WERI-Rb-1 (cell line): Measurements from ENCODE around the gene RNF20.

Source experiments
- DNase-seq: peaks from one replicate; pipeline ENCODE4 v3.0.0-alpha.2; 2020
- H3K27ac ChIP-seq: fragments of 250-450 bp; sonication (Bioruptor Pico); 2 replicates; pipeline ENCODE4 v1.5.1; 2020; ENCODE audit warnings: mild to moderate bottlenecking, moderate library complexity
- H3K27me3 ChIP-seq: fragments of 250-450 bp; sonication (Bioruptor Pico); 2 replicates; pipeline ENCODE4 v1.5.1; 2021; ENCODE audit warnings: mild to moderate bottlenecking, low read depth, moderate library complexity; ENCODE audit not compliant: insufficient read depth, severe bottlenecking
- H3K36me3 ChIP-seq: fragments of 250-450 bp; sonication (Bioruptor Pico); 2 replicates; pipeline ENCODE4 v1.5.1; 2020; ENCODE audit warnings: mild to moderate bottlenecking, moderate library complexity
- H3K4me3 ChIP-seq: 2 replicates; pipeline ENCODE4 v1.5.1; 2011; ENCODE audit warnings: low read depth, mild to moderate bottlenecking, control low read depth, low read length
- H3K9me3 ChIP-seq: fragments of 250-450 bp; sonication (Bioruptor Pico); 2 replicates; pipeline ENCODE4 v1.5.1; 2021; ENCODE audit warnings: mild to moderate bottlenecking, moderate library complexity; ENCODE audit not compliant: severe bottlenecking
- CTCF ChIP-seq: IDR thresholded peaks from 2 replicates; pipeline ENCODE4 v1.5.1; 2011; ENCODE audit warnings: low read depth, mild to moderate bottlenecking, control low read depth, inconsistent platforms, low read length

Gene RNF20

DNA sequence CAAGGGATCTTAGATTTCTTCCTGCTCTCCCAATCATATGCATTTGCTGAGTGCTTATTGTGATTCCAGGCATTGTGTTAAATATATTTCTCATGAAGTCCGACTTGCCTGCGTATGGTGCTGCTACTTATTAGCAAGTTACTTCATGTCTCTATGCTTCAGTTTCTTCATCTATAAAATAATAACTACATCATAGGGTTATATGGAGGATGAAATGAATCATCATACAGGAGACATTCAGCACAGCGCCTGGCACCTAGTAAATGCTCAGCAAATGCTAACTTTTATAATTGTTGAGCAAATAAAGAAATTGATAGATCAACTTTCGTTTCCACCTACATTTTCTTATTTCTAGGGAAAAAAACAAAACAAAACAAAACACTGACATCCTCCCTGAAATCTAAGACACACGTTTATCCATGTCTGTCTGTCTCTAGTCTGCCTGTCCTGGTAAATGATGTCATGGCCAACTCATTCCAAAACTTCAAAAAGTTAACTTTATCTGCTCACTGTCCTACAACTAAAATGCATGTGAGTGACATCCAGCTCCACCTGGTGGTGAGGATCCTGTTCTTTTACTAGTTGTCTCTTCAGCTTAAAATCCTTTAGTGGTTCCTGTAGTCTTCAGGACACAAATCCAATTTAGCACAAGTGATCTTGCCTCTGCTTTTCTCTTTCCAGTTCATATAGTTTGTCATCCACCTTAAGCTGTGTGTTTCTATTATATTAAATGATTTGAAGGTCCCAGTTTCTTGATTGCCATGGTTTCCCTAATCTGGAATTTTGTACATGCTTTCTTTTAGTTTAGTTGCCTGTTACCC lies 33.5 kb downstream of the RNF20 start:
- DNase-seq = peak; percentile 33
- H3K4me3 ChIP-seq = no peak overlapping the region

DNA sequence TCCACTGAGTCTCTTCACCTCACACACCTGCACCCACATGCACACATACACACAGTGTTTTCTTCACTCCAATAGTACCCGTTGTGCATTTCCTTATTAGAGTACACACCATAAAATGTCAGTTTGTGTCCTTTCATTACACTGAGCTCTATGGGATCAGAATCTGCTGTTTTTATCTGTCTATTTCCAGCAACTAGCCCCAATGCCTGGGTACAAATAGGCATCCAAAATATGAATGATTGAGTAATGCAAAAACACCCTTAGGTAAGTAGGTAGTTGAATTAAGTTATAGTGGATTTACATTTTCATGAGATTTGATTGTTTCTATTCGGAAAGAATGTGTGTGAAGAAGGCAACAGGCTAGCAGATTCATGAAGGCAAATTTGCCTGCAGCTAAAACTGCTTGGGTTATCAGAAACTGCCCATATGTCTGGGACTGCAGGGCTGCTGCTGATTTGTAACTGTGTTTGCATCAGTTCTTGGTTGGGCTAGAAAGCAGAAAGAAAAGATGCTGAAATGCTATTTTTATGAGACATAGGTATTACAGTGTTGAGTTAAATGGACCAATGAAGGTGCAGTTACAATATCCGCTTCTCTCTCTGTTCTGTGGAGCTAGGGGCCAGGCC lies 34.2 kb downstream of the RNF20 start:
- no peak overlapping the region for H3K4me3 ChIP-seq
- TF ChIP-seq CTCF = no peak
- DNase-seq = no peak
- peaks cover 43% of the 10 kb centered on the region for H3K36me3 ChIP-seq
- H3K9me3 ChIP-seq = no peaks in the 10 kb centered on the region
- no peak overlapping the region for H3K27ac ChIP-seq
- no peaks in the 10 kb centered on the region for H3K27me3 ChIP-seq

More for the DNA sequence above, 33.5 kb downstream of the RNF20 start:
- H3K36me3 ChIP-seq = peaks cover 50% of the 10 kb centered on the region
- H3K9me3 ChIP-seq = no peaks in the 10 kb centered on the region
- TF ChIP-seq CTCF = peak; percentile 75
- H3K27me3 ChIP-seq = no peaks in the 10 kb centered on the region
- no peak overlapping the region for H3K27ac ChIP-seq

- Histone ChIP-seq H3K9me3 (no peaks in the 10 kb centered on the region), H3K27me3 (no peaks in the 10 kb centered on the region), H3K27ac (no peak overlapping the region), H3K36me3 (peaks cover 26% of the 10 kb centered on the region), H3K4me3 (no peak overlapping the region)
- TF ChIP-seq CTCF = no peak
- DNase-seq = no peak
These were observed 36.3 kb downstream of the RNF20 start for GRCh38 chr9:101569741-101570501.

GRCh38 chr9:101571114-101571513 lies 37.5 kb downstream of the RNF20 start:
- Histone ChIP-seq H3K4me3 (no peak overlapping the region), H3K9me3 (no peaks in the 10 kb centered on the region), H3K36me3 (peaks cover 16% of the 10 kb centered on the region), H3K27me3 (no peaks in the 10 kb centered on the region), H3K27ac (no peak overlapping the region)
- TF ChIP-seq CTCF = no peak
- DNase-seq = no peak

- no peak overlapping the region for H3K4me3 ChIP-seq
- H3K27ac ChIP-seq = no peak overlapping the region
- TF ChIP-seq CTCF = no peak
- peaks cover 12% of the 10 kb centered on the region for H3K36me3 ChIP-seq
- no peaks in the 10 kb centered on the region for H3K27me3 ChIP-seq
- DNase-seq = no peak
- no peaks in the 10 kb centered on the region for H3K9me3 ChIP-seq
These were observed 38.7 kb downstream of the RNF20 start for GRCh38 chr9:101572316-101572715.
